Fibroblast of lung (primary cell): Measurements from ENCODE around the gene GRID1. TPM values are rescaled to one million over a fixed set of nuclear protein-coding genes. Genes with fewer than 3 reads are reported as not detected.

Source experiments
- DNase-seq, 2 donors: peaks; one replicate each; pipeline versions ENCODE4 v3.0.0 to v3.0.0-alpha.2; 2010; ENCODE audit warnings: low read depth in 2 of 2
- H2AFZ ChIP-seq: 2 replicates; pipeline ENCODE4 v1.5.1; 2012; ENCODE audit warnings: low read length, control low read depth, inconsistent platforms
- H3K27ac ChIP-seq: 2 replicates; pipeline ENCODE4 v1.5.1; 2011; ENCODE audit warnings: low read length, control low read depth; ENCODE audit not compliant: insufficient read depth
- H3K27me3 ChIP-seq: 2 replicates; pipeline ENCODE4 v1.5.1; 2011; ENCODE audit warnings: mild to moderate bottlenecking, low read length; ENCODE audit not compliant: control insufficient read depth, insufficient read depth
- H3K36me3 ChIP-seq: 2 replicates; pipeline ENCODE4 v1.5.1; 2011; ENCODE audit warnings: low read length; ENCODE audit not compliant: control insufficient read depth, insufficient read depth
- H3K4me1 ChIP-seq: 2 replicates; pipeline ENCODE4 v1.5.1; 2011; ENCODE audit warnings: low read length; ENCODE audit not compliant: control insufficient read depth, insufficient read depth; ENCODE audit errors: extremely low read depth
- H3K4me2 ChIP-seq: 2 replicates; pipeline ENCODE4 v1.5.1; 2011; ENCODE audit warnings: low read length, control low read depth; ENCODE audit not compliant: insufficient read depth; ENCODE audit errors: extremely low read depth
- H3K4me3 ChIP-seq, 4 experiments: fragments of 200-600 bp in 1 of 4; sonication (generic) in 1 of 4; replicated peaks in 1 of 4; 2 replicates each; pipeline ENCODE4 v1.5.1; 2011 to 2016; ENCODE audit warnings: low read length in 4 of 4, low read depth in 3 of 4, mild to moderate bottlenecking in 3 of 4, control low read depth in 2 of 4, inconsistent platforms in 1 of 4, mixed read lengths in 1 of 4; ENCODE audit not compliant: insufficient read depth in 1 of 4; ENCODE audit errors: control extremely low read depth in 1 of 4
- H3K79me2 ChIP-seq: 2 replicates; pipeline ENCODE4 v1.5.1; 2012; ENCODE audit warnings: mild to moderate bottlenecking, low read length, inconsistent platforms; ENCODE audit not compliant: control insufficient read depth, insufficient read depth
- H3K9ac ChIP-seq: 2 replicates; pipeline ENCODE4 v1.5.1; 2011; ENCODE audit warnings: mild to moderate bottlenecking, low read length, control low read depth; ENCODE audit not compliant: insufficient read depth
- H3K9me3 ChIP-seq: 2 replicates; pipeline ENCODE4 v1.5.1; 2012; ENCODE audit warnings: low read depth, low read length; ENCODE audit not compliant: control insufficient read depth, insufficient read depth
- H4K20me1 ChIP-seq: 2 replicates; pipeline ENCODE4 v1.5.1; 2011; ENCODE audit warnings: low read length; ENCODE audit not compliant: control insufficient read depth, insufficient read depth; ENCODE audit errors: extremely low read depth
- CTCF ChIP-seq, 2 donors: IDR thresholded peaks in 1 of 2; conservative IDR thresholded peaks in 1 of 2; 1 replicate in 1 of 2; 2 replicates in 1 of 2; pipeline ENCODE4 v1.5.1; 2011 to 2012; ENCODE audit warnings: low read length in 2 of 2, control low read depth in 1 of 2, inconsistent platforms in 1 of 2, low read depth in 1 of 2, mild to moderate bottlenecking in 1 of 2
- EZH2 ChIP-seq: IDR thresholded peaks from 2 replicates; pipeline ENCODE4 v1.5.1; 2012; ENCODE audit warnings: low read length, control low read depth, mild to moderate bottlenecking; ENCODE audit errors: missing control alignments
- polyA plus RNA-seq, 2 donors: library from polyadenylated mRNA; depleted of rRNA in 1 of 2; stranded (reverse) in 1 of 2; unstranded in 1 of 2; fragments of >200 nt; gene quantifications; 2 replicates each; pipeline ENCODE4 v1.2.1, GENCODE V29; 2011 to 2012; ENCODE audit warnings: missing spikeins in 1 of 2
- total RNA-seq: library from RNA; depleted of rRNA; stranded (reverse); fragments of >200 nt; gene quantifications from 2 replicates; pipeline ENCODE4 v1.2.1, GENCODE V29; 2014

GRID1 gene
- total and polyA plus RNA-seq, 2 donors (not counting 1 experiment from before 2014, with no cell fraction given): 0.03 to 0.33 TPM

- H3K9ac ChIP-seq: no peak overlapping the region
- no peak for DNase-seq
- H3K4me2 ChIP-seq: no peak overlapping the region
- H3K36me3 ChIP-seq: no peaks in the 10 kb centered on the region
- H2AFZ ChIP-seq: no peak overlapping the region
- TF ChIP-seq CTCF (conservative IDR thresholded peaks at IDR 0.05 in 1 of 2, IDR thresholded peaks at IDR 0.05 in 1 of 2; ENCODE audit: low read depth in 1 of 2, low read length in 2 of 2): no peak
- no peak for TF ChIP-seq EZH2
- H4K20me1 ChIP-seq: no peaks in the 10 kb centered on the region
- H3K4me1 ChIP-seq: no peaks in the 10 kb centered on the region
- no peaks in the 10 kb centered on the region for H3K79me2 ChIP-seq
- no peaks in the 10 kb centered on the region for H3K9me3 ChIP-seq
- no peaks in the 10 kb centered on the region for H3K27me3 ChIP-seq
- H3K27ac ChIP-seq: no peak overlapping the region
- H3K4me3 ChIP-seq: no peak overlapping the region
Observed at GRCh38 chr10:86139066-86139657, 227.4 kb downstream of the GRID1 start.

DNA sequence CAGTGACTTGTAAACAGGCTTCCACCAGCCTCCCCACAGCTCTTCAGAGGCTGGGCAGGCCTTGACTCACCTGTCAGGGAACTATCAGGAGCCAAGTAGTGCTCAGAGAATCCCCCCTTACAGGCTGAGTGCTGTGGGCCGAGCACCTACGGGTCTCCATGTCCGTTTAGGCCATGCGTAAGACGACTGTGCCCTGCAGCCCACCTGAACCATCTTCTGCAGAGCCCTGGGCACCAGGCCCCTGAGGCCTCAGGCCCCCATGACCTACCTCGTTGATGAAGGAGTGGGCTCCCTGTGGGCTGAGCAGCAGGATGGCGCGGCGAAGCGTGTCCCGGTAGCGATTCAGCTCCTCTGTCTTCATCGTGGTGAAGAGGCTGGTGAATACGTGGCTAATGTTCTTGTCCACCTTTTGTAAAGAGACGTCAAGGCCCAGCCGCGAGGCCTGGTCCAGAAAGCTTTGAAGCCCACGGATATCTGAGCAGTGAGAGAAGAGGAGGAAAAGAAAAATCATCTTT lies 228.0 kb downstream of the GRID1 start:
- Histone ChIP-seq H3K4me1 (no peaks in the 10 kb centered on the region), H3K79me2 (no peaks in the 10 kb centered on the region), H4K20me1 (no peaks in the 10 kb centered on the region), H3K36me3 (no peaks in the 10 kb centered on the region), H3K9ac (no peak overlapping the region), H3K4me3 (no peak overlapping the region), H3K27ac (no peak overlapping the region), H3K27me3 (no peaks in the 10 kb centered on the region), H3K4me2 (no peak overlapping the region), H2AFZ (no peak overlapping the region), H3K9me3 (no peaks in the 10 kb centered on the region)
- no peak for TF ChIP-seq CTCF (conservative IDR thresholded peaks at IDR 0.05 in 1 of 2, IDR thresholded peaks at IDR 0.05 in 1 of 2; ENCODE audit: low read depth in 1 of 2, low read length in 2 of 2)
- no peak for DNase-seq

DNA sequence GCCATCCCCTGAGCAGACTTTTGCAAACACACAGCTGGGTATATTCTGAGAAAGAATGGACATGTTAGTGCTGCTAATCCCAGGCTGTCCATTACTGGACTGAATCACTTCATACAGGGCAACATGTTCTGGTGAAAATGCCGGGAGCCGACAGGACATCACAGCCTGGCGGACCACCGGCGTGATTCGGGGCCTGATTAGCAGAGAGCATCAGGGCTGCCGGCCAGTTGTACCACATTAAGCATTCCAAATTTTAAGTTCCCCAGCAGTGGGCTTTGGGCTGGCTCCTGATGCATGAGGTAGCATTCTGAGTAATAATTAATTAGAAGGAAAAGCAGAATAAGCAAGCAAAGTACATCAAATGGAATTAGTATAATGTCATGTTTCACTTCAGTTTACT lies 229.0 kb downstream of the GRID1 start:
- no peak overlapping the region for H3K9ac ChIP-seq
- H3K79me2 ChIP-seq: no peaks in the 10 kb centered on the region
- no peaks in the 10 kb centered on the region for H4K20me1 ChIP-seq
- H2AFZ ChIP-seq: no peak overlapping the region
- no peak overlapping the region for H3K4me2 ChIP-seq
- H3K27ac ChIP-seq: no peak overlapping the region
- no peaks in the 10 kb centered on the region for H3K9me3 ChIP-seq
- TF ChIP-seq EZH2 (no peak), CTCF (conservative IDR thresholded peaks at IDR 0.05 in 1 of 2, IDR thresholded peaks at IDR 0.05 in 1 of 2; ENCODE audit: low read depth in 1 of 2, low read length in 2 of 2) (no peak)
- H3K36me3 ChIP-seq: no peaks in the 10 kb centered on the region
- H3K4me3 ChIP-seq: no peak overlapping the region
- H3K27me3 ChIP-seq: no peaks in the 10 kb centered on the region
- H3K4me1 ChIP-seq: no peaks in the 10 kb centered on the region
- no peak for DNase-seq
